ENCODE data around the gene INTS11. TPM values are rescaled to one million over a fixed set of nuclear protein-coding genes. Genes with fewer than 3 reads are reported as not detected.
"Not testable (repeated sequence)": the region's sequence is repeated elsewhere in the genome, so short reads cannot be mapped to it uniquely, and the experiment has no call there.

Gene INTS11
- total and polyA plus RNA-seq, 5 donors from 2014 or later: 66.2 to 138 (median 69.2) TPM

DNA sequence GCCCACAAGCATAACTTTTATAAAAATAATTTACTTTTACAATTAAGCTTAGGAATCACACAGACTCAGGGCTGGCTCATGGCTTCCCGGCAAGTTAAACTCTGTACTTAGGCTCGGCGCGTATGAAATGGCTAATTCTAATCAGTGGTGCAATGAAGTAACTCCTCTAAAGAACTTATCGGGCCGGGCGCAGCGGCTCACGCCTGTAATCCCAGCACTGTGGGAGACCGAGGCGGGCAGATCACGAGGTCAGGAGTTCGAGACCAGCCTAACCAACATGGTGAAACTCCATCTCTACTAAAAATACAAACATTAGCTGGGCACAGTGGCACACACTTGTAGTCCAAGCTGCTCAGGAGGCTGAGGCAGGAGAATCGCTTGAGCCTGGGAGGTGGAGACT is 45.6 kb upstream of the INTS11 start:
- ATAC-seq (ENCODE audit: low read depth in 2 of 2); H3K9me3 Mint-ChIP-seq; H3K27me3 ChIP-seq (ENCODE audit: control insufficient read depth, insufficient read depth, low read length); H3K36me3 ChIP-seq (ENCODE audit: control insufficient read depth, insufficient read depth, low read length); H3K27ac ChIP-seq (ENCODE audit: insufficient read depth, low read length, poor library complexity, severe bottlenecking); H3K4me3 ChIP-seq (ENCODE audit: low read depth, low read length); H3K27me3 Mint-ChIP-seq; DNase-seq; H3K9me3 ChIP-seq (ENCODE audit: control insufficient read depth in 2 of 2, low read length in 2 of 2); H3K36me3 Mint-ChIP-seq; H3K27ac Mint-ChIP-seq: not testable (repeated sequence)
- peaks cover 33% of the 10 kb centered on the region for H3K4me1 ChIP-seq (ENCODE audit: control insufficient read depth, insufficient read depth, low read length, poor library complexity, severe bottlenecking)
- H3K4me3 Mint-ChIP-seq: peak overlapping the region in 1 of 4 donors; percentile 68
- peaks cover 0 to 31% (median under 1%) of the 10 kb centered on the region in 4 donors for H3K4me1 Mint-ChIP-seq

- Mint-ChIP-seq H3K36me3 (no peaks in the 10 kb centered on the region), H3K4me1 (peaks cover 0 to 16% (median 0%) of the 10 kb centered on the region in 4 donors), H3K27ac (no peak overlapping the region), H3K9me3 (no peaks in the 10 kb centered on the region), H3K4me3 (no peak overlapping the region), H3K27me3 (no peaks in the 10 kb centered on the region)
- Histone ChIP-seq H3K27ac (ENCODE audit: insufficient read depth, low read length, poor library complexity, severe bottlenecking) (no peak overlapping the region), H3K36me3 (ENCODE audit: control insufficient read depth, insufficient read depth, low read length) (no peaks in the 10 kb centered on the region), H3K9me3 (ENCODE audit: control insufficient read depth in 2 of 2, low read length in 2 of 2) (peaks cover 0 to 5% of the 10 kb centered on the region in 2 experiments), H3K4me3 (ENCODE audit: low read depth, low read length) (no peak overlapping the region), H3K4me1 (ENCODE audit: control insufficient read depth, insufficient read depth, low read length, poor library complexity, severe bottlenecking) (peaks cover 17% of the 10 kb centered on the region), H3K27me3 (ENCODE audit: control insufficient read depth, insufficient read depth, low read length) (no peaks in the 10 kb centered on the region)
- ATAC-seq (ENCODE audit: low read depth in 2 of 2) (no peak), DNase-seq (peak in 1 of 3 donors; percentile 26)
Observed at GRCh38 chr1:1367315-1367714, 42.9 kb upstream of the INTS11 start.

DNA sequence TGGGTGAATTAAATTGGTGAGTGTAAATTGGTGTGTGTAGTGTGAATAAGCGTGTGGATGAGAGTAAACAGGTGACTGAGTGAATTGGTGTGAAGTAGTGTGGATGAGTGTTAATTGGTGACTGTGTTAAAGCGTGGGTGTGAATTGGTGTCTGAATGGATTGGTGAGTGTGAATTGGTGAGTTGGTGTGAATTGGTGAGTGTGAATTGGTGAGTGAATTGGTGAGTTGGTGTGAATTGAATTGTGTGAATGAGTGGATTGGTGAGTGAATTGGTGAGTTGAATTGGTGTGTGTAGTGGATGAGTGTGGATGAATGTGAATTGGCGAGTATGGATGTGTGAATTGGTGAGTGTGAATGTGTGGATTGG is 42.2 kb upstream of the INTS11 start:
- ATAC-seq (ENCODE audit: low read depth in 2 of 2) (no peak), DNase-seq (no peak)
- no peak overlapping the region for H3K4me3 Mint-ChIP-seq
- no peaks in the 10 kb centered on the region for H3K9me3 Mint-ChIP-seq
- peaks cover 6% of the 10 kb centered on the region for H3K27me3 Mint-ChIP-seq
- Histone ChIP-seq H3K4me1 (ENCODE audit: control insufficient read depth, insufficient read depth, low read length, poor library complexity, severe bottlenecking) (peaks cover 11% of the 10 kb centered on the region), H3K9me3 (ENCODE audit: control insufficient read depth in 2 of 2, low read length in 2 of 2) (peaks cover 0 to 5% of the 10 kb centered on the region in 2 experiments), H3K4me3 (ENCODE audit: low read depth, low read length) (no peak overlapping the region), H3K36me3 (ENCODE audit: control insufficient read depth, insufficient read depth, low read length) (no peaks in the 10 kb centered on the region), H3K27me3 (ENCODE audit: control insufficient read depth, insufficient read depth, low read length) (no peaks in the 10 kb centered on the region), H3K27ac (ENCODE audit: insufficient read depth, low read length, poor library complexity, severe bottlenecking) (no peak overlapping the region)
- H3K36me3 Mint-ChIP-seq: no peaks in the 10 kb centered on the region
- H3K27ac Mint-ChIP-seq: no peak overlapping the region
- peaks cover 0 to 12% (median 0%) of the 10 kb centered on the region in 4 donors for H3K4me1 Mint-ChIP-seq

DNA sequence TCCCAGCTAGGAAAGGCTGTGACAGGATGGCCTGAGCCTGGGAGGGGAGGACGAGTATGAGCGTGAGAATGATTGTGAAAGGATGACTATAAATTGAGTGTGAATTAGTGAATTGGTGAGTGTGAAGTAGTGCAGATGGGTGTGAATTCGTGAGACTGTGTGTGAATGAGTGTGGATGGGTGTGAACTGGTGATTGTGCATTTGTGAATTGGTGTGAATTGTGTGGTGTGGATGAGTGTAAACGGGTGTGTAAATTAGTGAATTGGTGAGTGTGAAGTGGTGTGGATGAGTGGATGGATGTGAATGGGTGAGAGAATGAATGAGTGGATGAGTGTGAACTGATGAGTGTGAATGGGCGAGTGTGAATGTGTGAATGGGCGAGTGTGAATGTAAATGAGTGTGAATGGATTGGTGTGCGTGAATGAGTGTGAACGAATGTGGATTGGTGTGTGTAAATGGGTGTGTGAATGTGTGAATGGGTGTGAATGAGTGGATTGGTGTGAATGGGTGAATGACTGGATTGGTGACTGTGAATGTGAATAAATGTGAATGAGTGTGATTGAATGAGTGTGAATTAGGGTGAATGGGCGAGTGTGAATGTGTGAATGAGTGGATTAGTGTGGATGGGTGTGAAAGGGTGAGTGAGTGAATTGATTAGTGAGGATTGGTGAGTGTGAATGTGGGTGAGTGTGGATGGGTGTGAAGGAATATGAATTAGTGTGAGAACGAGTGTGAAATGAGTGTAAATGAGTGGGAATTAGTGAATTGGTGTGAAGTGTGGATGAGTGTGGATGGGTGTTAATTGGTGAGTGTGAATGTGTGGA is 41.6 kb upstream of the INTS11 start:
- H3K36me3 Mint-ChIP-seq: no peaks in the 10 kb centered on the region
- Histone ChIP-seq H3K27me3 (ENCODE audit: control insufficient read depth, insufficient read depth, low read length) (no peaks in the 10 kb centered on the region), H3K36me3 (ENCODE audit: control insufficient read depth, insufficient read depth, low read length) (no peaks in the 10 kb centered on the region), H3K27ac (ENCODE audit: insufficient read depth, low read length, poor library complexity, severe bottlenecking) (no peak overlapping the region), H3K4me3 (ENCODE audit: low read depth, low read length) (no peak overlapping the region), H3K4me1 (ENCODE audit: control insufficient read depth, insufficient read depth, low read length, poor library complexity, severe bottlenecking) (peaks cover 5% of the 10 kb centered on the region), H3K9me3 (ENCODE audit: control insufficient read depth in 2 of 2, low read length in 2 of 2) (peaks cover 0 to 5% of the 10 kb centered on the region in 2 experiments)
- no peak overlapping the region for H3K27ac Mint-ChIP-seq
- H3K27me3 Mint-ChIP-seq: peaks cover 6% of the 10 kb centered on the region
- ATAC-seq (ENCODE audit: low read depth in 2 of 2) (no peak), DNase-seq (no peak)
- H3K9me3 Mint-ChIP-seq: no peaks in the 10 kb centered on the region
- no peak overlapping the region for H3K4me3 Mint-ChIP-seq
- H3K4me1 Mint-ChIP-seq: peaks cover 0 to 7% (median 0%) of the 10 kb centered on the region in 4 donors

GRCh38 chr1:1364266-1364665 is 39.8 kb upstream of the INTS11 start:
- no peaks in the 10 kb centered on the region for H3K36me3 Mint-ChIP-seq
- peaks cover 9% of the 10 kb centered on the region for H3K27me3 Mint-ChIP-seq
- H3K36me3 ChIP-seq (ENCODE audit: control insufficient read depth, insufficient read depth, low read length): no peaks in the 10 kb centered on the region
- peaks cover 0 to 2% (median under 1%) of the 10 kb centered on the region in 4 donors for H3K4me1 Mint-ChIP-seq
- no peak overlapping the region for H3K4me3 Mint-ChIP-seq
- H3K4me1 ChIP-seq (ENCODE audit: control insufficient read depth, insufficient read depth, low read length, poor library complexity, severe bottlenecking): no peaks in the 10 kb centered on the region
- no peak overlapping the region for H3K27ac ChIP-seq (ENCODE audit: insufficient read depth, low read length, poor library complexity, severe bottlenecking)
- no peaks in the 10 kb centered on the region for H3K9me3 Mint-ChIP-seq
- H3K4me3 ChIP-seq (ENCODE audit: low read depth, low read length): no peak overlapping the region
- ATAC-seq (ENCODE audit: low read depth in 2 of 2) (no peak), DNase-seq (no peak)
- H3K9me3 ChIP-seq (ENCODE audit: control insufficient read depth in 2 of 2, low read length in 2 of 2): peaks cover 0 to 5% of the 10 kb centered on the region in 2 experiments
- H3K27ac Mint-ChIP-seq: no peak overlapping the region
- no peaks in the 10 kb centered on the region for H3K27me3 ChIP-seq (ENCODE audit: control insufficient read depth, insufficient read depth, low read length)

- peaks cover 0 to 3% (median 1%) of the 10 kb centered on the region in 4 donors for H3K4me1 Mint-ChIP-seq
- H3K4me1 ChIP-seq (ENCODE audit: control insufficient read depth, insufficient read depth, low read length, poor library complexity, severe bottlenecking): peaks cover 7% of the 10 kb centered on the region
- H3K27me3 Mint-ChIP-seq: peaks cover 22% of the 10 kb centered on the region
- H3K9me3 ChIP-seq (ENCODE audit: control insufficient read depth in 2 of 2, low read length in 2 of 2): peaks cover 0 to under 1% of the 10 kb centered on the region in 2 experiments
- H3K27me3 ChIP-seq (ENCODE audit: control insufficient read depth, insufficient read depth, low read length): no peaks in the 10 kb centered on the region
- H3K4me3 ChIP-seq (ENCODE audit: low read depth, low read length): no peak overlapping the region
- DNase-seq (no peak), ATAC-seq (ENCODE audit: low read depth in 2 of 2) (no peak)
- H3K4me3 Mint-ChIP-seq: peak overlapping the region in 1 of 4 donors; percentile 9
- H3K27ac Mint-ChIP-seq: no peak overlapping the region
- no peaks in the 10 kb centered on the region for H3K36me3 Mint-ChIP-seq
- H3K9me3 Mint-ChIP-seq: no peaks in the 10 kb centered on the region
- H3K36me3 ChIP-seq (ENCODE audit: control insufficient read depth, insufficient read depth, low read length): no peaks in the 10 kb centered on the region
- no peak overlapping the region for H3K27ac ChIP-seq (ENCODE audit: insufficient read depth, low read length, poor library complexity, severe bottlenecking)
Observed at GRCh38 chr1:1361982-1362423, 37.5 kb upstream of the INTS11 start.

DNA sequence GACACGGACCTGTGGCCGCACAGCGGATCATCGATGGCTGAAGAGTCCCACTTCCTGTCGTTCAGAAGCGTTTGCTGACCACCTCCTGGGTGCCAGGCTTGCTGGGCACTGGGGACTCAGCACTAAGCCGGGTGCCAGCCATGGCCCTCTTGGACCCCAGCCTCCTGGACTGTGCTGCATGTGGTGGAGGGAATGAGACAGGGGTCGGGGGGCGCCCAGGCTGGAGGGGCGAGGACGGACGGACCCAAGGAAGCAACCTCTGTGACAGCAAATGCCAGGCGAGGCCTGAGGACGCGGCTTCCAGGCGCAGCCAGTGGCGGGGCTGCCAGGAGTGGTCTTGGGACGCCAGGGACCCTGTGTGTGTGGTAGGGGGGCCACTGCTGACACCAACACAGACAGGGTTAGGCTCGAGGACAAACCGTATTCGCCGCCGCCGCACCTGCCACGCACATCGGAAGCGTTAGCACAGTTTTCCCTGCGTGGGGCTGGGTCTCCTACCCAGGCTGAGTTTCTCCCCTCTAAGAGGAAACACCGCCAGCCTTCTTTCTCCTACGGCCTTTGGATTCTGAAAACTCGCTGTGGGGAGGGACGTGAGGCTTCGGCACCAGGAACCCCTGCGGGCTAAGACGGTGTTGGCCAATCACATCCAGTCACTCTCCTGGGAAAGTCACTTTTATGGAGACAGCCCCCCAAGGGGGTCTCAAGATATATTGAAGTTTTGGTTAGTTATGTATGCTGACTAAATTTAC is 36.9 kb upstream of the INTS11 start:
- H3K27ac Mint-ChIP-seq: no peak overlapping the region
- no peak for ATAC-seq (ENCODE audit: low read depth in 2 of 2)
- H3K4me3 Mint-ChIP-seq: peak overlapping the region in 1 of 4 donors; percentile 0

More for the DNA sequence above, 36.9 kb upstream of the INTS11 start:
- H3K4me1 Mint-ChIP-seq: peaks cover 0 to 3% (median 1%) of the 10 kb centered on the region in 4 donors
- no peaks in the 10 kb centered on the region for H3K27me3 ChIP-seq (ENCODE audit: control insufficient read depth, insufficient read depth, low read length)
- no peaks in the 10 kb centered on the region for H3K36me3 ChIP-seq (ENCODE audit: control insufficient read depth, insufficient read depth, low read length)
- no peak overlapping the region for H3K4me3 ChIP-seq (ENCODE audit: low read depth, low read length)
- H3K4me1 ChIP-seq (ENCODE audit: control insufficient read depth, insufficient read depth, low read length, poor library complexity, severe bottlenecking): peaks cover 7% of the 10 kb centered on the region
- no peaks in the 10 kb centered on the region for H3K9me3 Mint-ChIP-seq
- H3K36me3 Mint-ChIP-seq: no peaks in the 10 kb centered on the region
- H3K9me3 ChIP-seq (ENCODE audit: control insufficient read depth in 2 of 2, low read length in 2 of 2): no peaks in the 10 kb centered on the region
- H3K27me3 Mint-ChIP-seq: peaks cover 22% of the 10 kb centered on the region
- DNase-seq: no peak
- no peak overlapping the region for H3K27ac ChIP-seq (ENCODE audit: insufficient read depth, low read length, poor library complexity, severe bottlenecking)

Measured in CD4-positive, CD25-positive, alpha-beta regulatory T cell (primary cell).